Hepatocyte (in vitro differentiated cells): Measurements from ENCODE around the gene TTBK1. TPM values are rescaled to one million over a fixed set of nuclear protein-coding genes. Genes with fewer than 3 reads are reported as not detected.

Experiments
- DNase-seq: peaks from one replicate; pipeline ENCODE4 v3.0.0-alpha.2; 2016; ENCODE audit warnings: low spot score
- H2AFZ ChIP-seq: fragments of 200-600 bp; sonication (generic); 2 replicates; pipeline ENCODE4 v1.6.0; 2016; ENCODE audit warnings: antibody characterized with exemption, mild to moderate bottlenecking
- H3K27ac ChIP-seq: fragments of 200-600 bp; sonication (generic); 2 replicates; pipeline ENCODE4 v1.5.1; 2016; ENCODE audit warnings: mild to moderate bottlenecking
- H3K27me3 ChIP-seq: fragments of 200-600 bp; sonication (generic); 2 replicates; pipeline ENCODE4 v1.6.1; 2016
- H3K36me3 ChIP-seq: fragments of 200-600 bp; sonication (generic); replicated peaks from 2 replicates; pipeline ENCODE4 v1.5.1; 2016; ENCODE audit warnings: low read depth; ENCODE audit not compliant: insufficient read depth
- H3K4me1 ChIP-seq: fragments of 200-600 bp; sonication (generic); 2 replicates; pipeline ENCODE4 v1.5.1; 2016; ENCODE audit warnings: mild to moderate bottlenecking, moderate library complexity; ENCODE audit not compliant: insufficient read depth
- H3K4me2 ChIP-seq: fragments of 200-600 bp; sonication (generic); 2 replicates; pipeline ENCODE4 v1.6.0; 2016
- H3K4me3 ChIP-seq: fragments of 200-600 bp; sonication (generic); 2 replicates; pipeline ENCODE4 v1.5.1; 2016; ENCODE audit warnings: mild to moderate bottlenecking
- H3K79me2 ChIP-seq: fragments of 200-600 bp; sonication (generic); 2 replicates; pipeline ENCODE4 v1.6.0; 2017; ENCODE audit warnings: mild to moderate bottlenecking
- H3K9me2 ChIP-seq: fragments of 200-600 bp; sonication (generic); replicated peaks from 2 replicates; pipeline ENCODE4 v1.6.0; 2017; ENCODE audit warnings: mild to moderate bottlenecking; ENCODE audit not compliant: insufficient read depth
- H3K9me3 ChIP-seq: fragments of 200-600 bp; sonication (generic); 2 replicates; pipeline ENCODE4 v1.5.1; 2016; ENCODE audit warnings: low read depth, mild to moderate bottlenecking
- H4K20me1 ChIP-seq: fragments of 200-600 bp; sonication (generic); 2 replicates; pipeline ENCODE4 v1.6.0; 2016; ENCODE audit warnings: mild to moderate bottlenecking; ENCODE audit not compliant: insufficient read depth, poor library complexity, severe bottlenecking
- EZH2 ChIP-seq: fragments of 200-600 bp; sonication (generic); IDR thresholded peaks from 2 replicates; pipeline ENCODE4 v1.6.1; 2016; ENCODE audit warnings: antibody characterized with exemption, mild to moderate bottlenecking, borderline replicate concordance
- EZH2phosphoT487 ChIP-seq: fragments of 200-600 bp; sonication (generic); IDR thresholded peaks from one replicate; pipeline ENCODE4 v1.6.1; 2018; ENCODE audit warnings: antibody characterized with exemption, mild to moderate bottlenecking, low read depth, moderate library complexity; ENCODE audit not compliant: unreplicated experiment, severe bottlenecking
- WGBS: methylation state at CpG from one replicate; pipeline ENCODE4 v1.1.6; 2016; ENCODE audit warnings: low lambda C conversion rate; ENCODE audit errors: missing lambda C conversion rate; 5-methylcytosine and 5-hydroxymethylcytosine counted together
- polyA plus RNA-seq: library from polyadenylated mRNA; unstranded; fragments of >200 nt; fragmentation: Nextera tagmentation; extraction: Ambion mirVana; gene quantifications from 2 replicates; pipeline ENCODE4 v1.2.1, GENCODE V29; 2016
- total RNA-seq: library from RNA; depleted of rRNA; stranded (reverse); fragments of >200 nt; gene quantifications from 2 replicates; pipeline ENCODE4 v1.2.3, GENCODE V29; 2014
- TF ChIP-seq, protein P1 (sequence below): fragments of 200-600 bp; sonication (generic); IDR thresholded peaks from 2 replicates; pipeline ENCODE4 v1.5.1; 2016; ENCODE audit warnings: antibody characterized with exemption, mild to moderate bottlenecking; ENCODE audit not compliant: poor library complexity

TTBK1 gene
- total and polyA plus RNA-seq, 2 experiments from 2014 or later, result 0.34 to 1.1 TPM

DNA sequence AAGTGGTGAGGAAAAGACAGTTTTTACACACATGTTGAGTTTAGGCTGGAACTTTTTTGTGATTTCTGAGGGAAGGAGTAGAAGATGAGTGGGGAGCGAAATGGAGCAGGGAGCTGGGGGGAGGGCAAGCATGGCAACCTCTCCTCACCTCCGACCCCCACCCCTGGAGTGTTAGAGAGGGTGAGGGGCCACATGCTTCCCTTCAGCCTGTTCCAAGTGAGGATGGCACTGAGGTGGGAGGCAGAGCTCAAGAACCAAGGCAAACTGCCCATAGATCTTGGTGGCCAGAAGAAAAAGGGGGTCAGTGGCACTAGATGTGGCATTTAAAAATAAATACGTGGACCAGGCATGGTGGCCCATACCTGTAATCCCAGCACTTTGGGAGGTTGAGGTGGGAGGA lies 4.8 kb downstream of the TTBK1 start:
- Histone ChIP-seq H2AFZ (peak overlapping the region; percentile 42), H3K36me3 (no peaks in the 10 kb centered on the region), H3K4me3 (no peak overlapping the region), H3K9me3 (no peaks in the 10 kb centered on the region), H4K20me1 (no peaks in the 10 kb centered on the region), H3K4me2 (peak overlapping the region; percentile 81), H3K27me3 (peaks cover 44% of the 10 kb centered on the region), H3K9me2 (no peaks in the 10 kb centered on the region), H3K79me2 (no peaks in the 10 kb centered on the region), H3K4me1 (peaks cover 12% of the 10 kb centered on the region), H3K27ac (no peak overlapping the region)
- WGBS, result 60% methylated on average over 3 of the region's 3 CpGs
- no peak for TF ChIP-seq EZH2
- TF ChIP-seq EZH2phosphoT487, result no peak
- TF ChIP-seq, protein P1, sequence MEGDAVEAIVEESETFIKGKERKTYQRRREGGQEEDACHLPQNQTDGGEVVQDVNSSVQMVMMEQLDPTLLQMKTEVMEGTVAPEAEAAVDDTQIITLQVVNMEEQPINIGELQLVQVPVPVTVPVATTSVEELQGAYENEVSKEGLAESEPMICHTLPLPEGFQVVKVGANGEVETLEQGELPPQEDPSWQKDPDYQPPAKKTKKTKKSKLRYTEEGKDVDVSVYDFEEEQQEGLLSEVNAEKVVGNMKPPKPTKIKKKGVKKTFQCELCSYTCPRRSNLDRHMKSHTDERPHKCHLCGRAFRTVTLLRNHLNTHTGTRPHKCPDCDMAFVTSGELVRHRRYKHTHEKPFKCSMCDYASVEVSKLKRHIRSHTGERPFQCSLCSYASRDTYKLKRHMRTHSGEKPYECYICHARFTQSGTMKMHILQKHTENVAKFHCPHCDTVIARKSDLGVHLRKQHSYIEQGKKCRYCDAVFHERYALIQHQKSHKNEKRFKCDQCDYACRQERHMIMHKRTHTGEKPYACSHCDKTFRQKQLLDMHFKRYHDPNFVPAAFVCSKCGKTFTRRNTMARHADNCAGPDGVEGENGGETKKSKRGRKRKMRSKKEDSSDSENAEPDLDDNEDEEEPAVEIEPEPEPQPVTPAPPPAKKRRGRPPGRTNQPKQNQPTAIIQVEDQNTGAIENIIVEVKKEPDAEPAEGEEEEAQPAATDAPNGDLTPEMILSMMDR, result no peak
- no peak for DNase-seq

DNA sequence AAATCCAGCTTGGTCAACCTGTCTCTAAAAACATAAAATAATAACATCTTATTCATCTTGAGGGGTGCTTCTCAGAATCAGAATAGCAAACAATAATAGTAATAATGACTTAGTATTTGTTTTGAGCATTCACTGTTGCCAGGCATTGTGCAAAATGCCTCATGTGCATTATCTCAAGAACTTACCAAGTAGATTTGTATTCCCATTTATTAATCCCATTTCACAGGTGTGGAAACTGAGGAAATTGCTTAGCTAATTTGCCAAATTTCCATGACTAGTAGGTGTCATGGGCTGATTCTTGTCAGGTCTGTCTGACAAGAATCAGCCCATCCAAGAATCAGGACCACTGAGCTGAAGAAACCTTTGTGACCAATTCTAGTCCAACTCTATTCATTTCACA lies 5.5 kb downstream of the TTBK1 start:
- no peak overlapping the region for H2AFZ ChIP-seq
- H3K4me1 ChIP-seq, result peaks cover 12% of the 10 kb centered on the region
- no peak overlapping the region for H3K27ac ChIP-seq
- no peak for TF ChIP-seq EZH2
- no peak for TF ChIP-seq EZH2phosphoT487
- TF ChIP-seq, protein P1, result no peak
- H3K4me3 ChIP-seq, result no peak overlapping the region
- H4K20me1 ChIP-seq, result no peaks in the 10 kb centered on the region
- H3K9me3 ChIP-seq, result no peaks in the 10 kb centered on the region
- peaks cover 40% of the 10 kb centered on the region for H3K27me3 ChIP-seq
- DNase-seq, result no peak
- H3K79me2 ChIP-seq, result no peaks in the 10 kb centered on the region
- H3K4me2 ChIP-seq, result no peak overlapping the region
- H3K9me2 ChIP-seq, result no peaks in the 10 kb centered on the region
- H3K36me3 ChIP-seq, result no peaks in the 10 kb centered on the region

DNA sequence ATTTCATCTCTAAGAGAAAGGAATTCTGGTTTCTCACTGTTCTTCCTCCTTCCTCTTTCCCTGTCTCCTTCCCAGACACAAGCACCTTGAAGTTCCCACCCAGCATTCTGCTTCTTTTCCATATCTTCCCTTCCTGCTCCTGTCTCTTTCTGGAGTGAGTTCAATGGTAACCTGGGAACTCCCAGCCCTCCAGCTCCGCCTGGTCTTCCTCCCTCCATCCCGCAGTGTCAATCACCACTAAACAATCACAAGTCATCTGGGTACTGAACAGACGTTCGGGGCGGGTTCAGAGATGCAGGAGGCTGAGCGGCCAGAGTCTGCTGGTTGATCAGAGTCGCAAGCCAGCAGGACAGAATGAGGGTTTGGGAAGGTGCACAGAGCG lies 7.7 kb downstream of the TTBK1 start:
- no peaks in the 10 kb centered on the region for H3K79me2 ChIP-seq
- H3K4me3 ChIP-seq, result no peak overlapping the region
- no peak for DNase-seq
- no peaks in the 10 kb centered on the region for H3K36me3 ChIP-seq
- peak overlapping the region; percentile 50 for H3K4me2 ChIP-seq
- H3K27ac ChIP-seq, result no peak overlapping the region
- H2AFZ ChIP-seq, result no peak overlapping the region
- no peaks in the 10 kb centered on the region for H3K9me3 ChIP-seq
- no peaks in the 10 kb centered on the region for H3K9me2 ChIP-seq
- 36% methylated on average over 8 of the region's 8 CpGs for WGBS
- no peak for TF ChIP-seq EZH2phosphoT487
- TF ChIP-seq, protein P1, result no peak
- H4K20me1 ChIP-seq, result no peaks in the 10 kb centered on the region
- peaks cover 18% of the 10 kb centered on the region for H3K27me3 ChIP-seq
- peaks cover 12% of the 10 kb centered on the region for H3K4me1 ChIP-seq

DNA sequence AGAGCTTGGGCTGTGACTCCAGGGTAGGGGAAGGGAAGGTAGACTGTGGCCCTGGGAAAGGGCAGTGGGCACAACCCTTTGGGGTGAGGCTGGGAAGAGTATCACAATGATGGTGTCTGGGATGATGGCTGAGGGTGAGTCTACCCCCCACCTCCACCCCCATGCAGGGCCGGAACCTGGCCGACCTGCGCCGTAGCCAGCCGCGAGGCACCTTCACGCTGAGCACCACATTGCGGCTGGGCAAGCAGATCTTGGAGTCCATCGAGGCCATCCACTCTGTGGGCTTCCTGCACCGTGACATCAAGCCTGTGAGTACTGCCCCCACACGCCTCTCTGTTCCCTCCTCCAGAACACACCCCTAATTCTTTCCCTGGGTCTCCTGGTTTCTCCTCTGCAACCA lies 10.1 kb downstream of the TTBK1 start:
- Histone ChIP-seq H3K4me1 (peaks cover 7% of the 10 kb centered on the region), H3K4me3 (no peak overlapping the region), H3K27me3 (peaks cover 13% of the 10 kb centered on the region), H3K27ac (no peak overlapping the region), H3K79me2 (no peaks in the 10 kb centered on the region), H3K9me3 (no peaks in the 10 kb centered on the region), H3K9me2 (no peaks in the 10 kb centered on the region), H3K36me3 (no peaks in the 10 kb centered on the region), H4K20me1 (no peaks in the 10 kb centered on the region), H3K4me2 (no peak overlapping the region), H2AFZ (no peak overlapping the region)
- DNase-seq, result no peak
- TF ChIP-seq EZH2phosphoT487, result no peak
- no peak for TF ChIP-seq EZH2
- TF ChIP-seq, protein P1, result no peak
- 94% methylated on average over 11 of the region's 11 CpGs for WGBS
